ENCODE results near the gene CCL27.

The CCL27 gene

GRCh38 chr9:34664281-34665066 is 2.0 kb upstream of the CCL27 start:
- peak overlapping the region; percentile 89 for H2AFZ ChIP-seq (ENCODE audit: low read length)

GRCh38 chr9:34663303-34663605 is 797 bp upstream of the CCL27 start:
- Histone ChIP-seq H3K36me3 (replicated peaks in 1 of 2; ENCODE audit: control insufficient read depth in 2 of 2, insufficient read depth in 2 of 2, low read length in 2 of 2) (peaks cover 5% of the 10 kb centered on the region in 2 donors), H3K9ac (ENCODE audit: low read depth, low read length, poor library complexity) (no peak overlapping the region), H2BK120ac (ENCODE audit: low read depth, low read length) (no peak overlapping the region), H2BK15ac (ENCODE audit: low read length) (peak overlapping the region; percentile 23), H2BK5ac (ENCODE audit: low read length) (no peak overlapping the region), H4K91ac (ENCODE audit: low read depth, low read length, poor library complexity) (no peak overlapping the region), H2BK12ac (ENCODE audit: low read length) (no peak overlapping the region), H3K18ac (ENCODE audit: low read length) (no peak overlapping the region), H3K4me3 (ENCODE audit: low read length in 2 of 2) (no peak overlapping the region), H4K8ac (ENCODE audit: low read depth, low read length) (no peak overlapping the region), H3K4me1 (ENCODE audit: control insufficient read depth in 2 of 2, insufficient read depth in 1 of 2, low read depth in 1 of 2, low read length in 2 of 2) (peaks cover 0 to 7% of the 10 kb centered on the region in 2 donors), H3K27me3 (ENCODE audit: control insufficient read depth in 3 of 3, insufficient read depth in 3 of 3, low read depth in 1 of 3, low read length in 3 of 3) (no peaks in the 10 kb centered on the region), H3K27ac (replicated peaks; ENCODE audit: low read length) (no peak overlapping the region), H3K4me2 (ENCODE audit: insufficient read depth, low read length, poor library complexity, severe bottlenecking) (no peak overlapping the region), H3K14ac (ENCODE audit: low read length) (no peak overlapping the region), H3K23ac (ENCODE audit: low read depth, low read length, poor library complexity) (no peak overlapping the region), H2AK5ac (ENCODE audit: low read depth, low read length) (peak overlapping the region; percentile 27), H3K4ac (ENCODE audit: low read length) (no peak overlapping the region), H3K9me3 (replicated peaks in 1 of 2; ENCODE audit: control insufficient read depth in 2 of 2, insufficient read depth in 1 of 2, low read depth in 1 of 2, low read length in 2 of 2) (no peaks in the 10 kb centered on the region), H2AFZ (ENCODE audit: low read length) (no peak overlapping the region), H3K79me1 (ENCODE audit: low read depth, low read length) (peaks cover 2% of the 10 kb centered on the region)
- no peak for DNase-seq (ENCODE audit: low spot score)

More at GRCh38 chr9:34664281-34665066, 2.0 kb upstream of the CCL27 start:
- Histone ChIP-seq H3K79me1 (ENCODE audit: low read depth, low read length) (peaks cover 5% of the 10 kb centered on the region), H2BK12ac (ENCODE audit: low read length) (no peak overlapping the region), H2BK5ac (ENCODE audit: low read length) (peak overlapping the region; percentile 87), H3K4me1 (ENCODE audit: control insufficient read depth in 2 of 2, insufficient read depth in 1 of 2, low read depth in 1 of 2, low read length in 2 of 2) (peaks cover 0 to 7% of the 10 kb centered on the region in 2 donors), H3K23ac (ENCODE audit: low read depth, low read length, poor library complexity) (peak overlapping the region; percentile 67), H3K9me3 (replicated peaks in 1 of 2; ENCODE audit: control insufficient read depth in 2 of 2, insufficient read depth in 1 of 2, low read depth in 1 of 2, low read length in 2 of 2) (peaks cover 0 to 4% of the 10 kb centered on the region in 2 donors), H3K4me3 (ENCODE audit: low read length in 2 of 2) (peak overlapping the region; percentile 76 to 84), H3K27ac (replicated peaks; ENCODE audit: low read length) (no peak overlapping the region), H3K14ac (ENCODE audit: low read length) (no peak overlapping the region), H4K91ac (ENCODE audit: low read depth, low read length, poor library complexity) (no peak overlapping the region), H4K8ac (ENCODE audit: low read depth, low read length) (no peak overlapping the region), H2BK120ac (ENCODE audit: low read depth, low read length) (peak overlapping the region; percentile 66), H2AK5ac (ENCODE audit: low read depth, low read length) (no peak overlapping the region), H3K27me3 (ENCODE audit: control insufficient read depth in 3 of 3, insufficient read depth in 3 of 3, low read depth in 1 of 3, low read length in 3 of 3) (no peaks in the 10 kb centered on the region), H3K9ac (ENCODE audit: low read depth, low read length, poor library complexity) (peak overlapping the region; percentile 93), H2BK15ac (ENCODE audit: low read length) (peak overlapping the region; percentile 12), H3K4ac (ENCODE audit: low read length) (no peak overlapping the region), H3K36me3 (replicated peaks in 1 of 2; ENCODE audit: control insufficient read depth in 2 of 2, insufficient read depth in 2 of 2, low read length in 2 of 2) (peaks cover 11 to 12% of the 10 kb centered on the region in 2 donors), H3K18ac (ENCODE audit: low read length) (peak overlapping the region; percentile 92), H3K4me2 (ENCODE audit: insufficient read depth, low read length, poor library complexity, severe bottlenecking) (peak overlapping the region; percentile 94)
- no CpG with 5 or more reads among the region's 18 CpGs for WGBS, 2 donors (ENCODE audit: extremely low coverage in 2 of 2, insufficient read length in 2 of 2, insufficient replicate concordance in 1 of 2)
- peak; percentile 62 for DNase-seq (ENCODE audit: low spot score)

GRCh38 chr9:34659592-34660253 is 2.7 kb downstream of the CCL27 start:
- no peak overlapping the region for H3K27ac ChIP-seq (replicated peaks; ENCODE audit: low read length)
- peak overlapping the region; percentile 63 for H2BK5ac ChIP-seq (ENCODE audit: low read length)
- no peak overlapping the region for H3K4me2 ChIP-seq (ENCODE audit: insufficient read depth, low read length, poor library complexity, severe bottlenecking)
- no peaks in the 10 kb centered on the region for H3K79me1 ChIP-seq (ENCODE audit: low read depth, low read length)
- no peak overlapping the region for H2BK12ac ChIP-seq (ENCODE audit: low read length)
- no peak overlapping the region for H3K9ac ChIP-seq (ENCODE audit: low read depth, low read length, poor library complexity)
- no peaks in the 10 kb centered on the region for H3K36me3 ChIP-seq (replicated peaks in 1 of 2; ENCODE audit: control insufficient read depth in 2 of 2, insufficient read depth in 2 of 2, low read length in 2 of 2)
- no peaks in the 10 kb centered on the region for H3K9me3 ChIP-seq (replicated peaks in 1 of 2; ENCODE audit: control insufficient read depth in 2 of 2, insufficient read depth in 1 of 2, low read depth in 1 of 2, low read length in 2 of 2)
- no peak overlapping the region for H2AFZ ChIP-seq (ENCODE audit: low read length)
- no peak overlapping the region for H2AK5ac ChIP-seq (ENCODE audit: low read depth, low read length)
- no peak overlapping the region for H4K91ac ChIP-seq (ENCODE audit: low read depth, low read length, poor library complexity)
- WGBS, 2 donors (ENCODE audit: extremely low coverage in 2 of 2, insufficient read length in 2 of 2, insufficient replicate concordance in 1 of 2), result no CpG with 5 or more reads among the region's 8 CpGs
- no peak overlapping the region for H3K4ac ChIP-seq (ENCODE audit: low read length)
- no peak overlapping the region for H3K23ac ChIP-seq (ENCODE audit: low read depth, low read length, poor library complexity)
- H3K27me3 ChIP-seq (ENCODE audit: control insufficient read depth in 3 of 3, insufficient read depth in 3 of 3, low read depth in 1 of 3, low read length in 3 of 3), result no peaks in the 10 kb centered on the region
- no peak overlapping the region for H2BK15ac ChIP-seq (ENCODE audit: low read length)
- H3K14ac ChIP-seq (ENCODE audit: low read length), result no peak overlapping the region
- no peak for DNase-seq (ENCODE audit: low spot score)
- H4K8ac ChIP-seq (ENCODE audit: low read depth, low read length), result no peak overlapping the region
- no peak overlapping the region for H3K18ac ChIP-seq (ENCODE audit: low read length)
- H2BK120ac ChIP-seq (ENCODE audit: low read depth, low read length), result no peak overlapping the region
- peak overlapping the region in 1 of 2 donors; percentile 47 for H3K4me3 ChIP-seq (ENCODE audit: low read length in 2 of 2)
- peaks cover 0 to 3% of the 10 kb centered on the region in 2 donors for H3K4me1 ChIP-seq (ENCODE audit: control insufficient read depth in 2 of 2, insufficient read depth in 1 of 2, low read depth in 1 of 2, low read length in 2 of 2)

GRCh38 chr9:34658461-34658860 is 4.0 kb downstream of the CCL27 start:
- H2BK15ac ChIP-seq (ENCODE audit: low read length), result no peak overlapping the region
- no peak overlapping the region for H3K18ac ChIP-seq (ENCODE audit: low read length)
- no peak for DNase-seq (ENCODE audit: low spot score)
- H4K91ac ChIP-seq (ENCODE audit: low read depth, low read length, poor library complexity), result no peak overlapping the region
- no peak overlapping the region for H3K4me2 ChIP-seq (ENCODE audit: insufficient read depth, low read length, poor library complexity, severe bottlenecking)
- H3K27me3 ChIP-seq (ENCODE audit: control insufficient read depth in 3 of 3, insufficient read depth in 3 of 3, low read depth in 1 of 3, low read length in 3 of 3), result no peaks in the 10 kb centered on the region
- H3K4me1 ChIP-seq (ENCODE audit: control insufficient read depth in 2 of 2, insufficient read depth in 1 of 2, low read depth in 1 of 2, low read length in 2 of 2), result peaks cover 6 to 8% of the 10 kb centered on the region in 2 donors
- no peak overlapping the region for H2BK5ac ChIP-seq (ENCODE audit: low read length)
- H3K23ac ChIP-seq (ENCODE audit: low read depth, low read length, poor library complexity), result no peak overlapping the region
- no CpG with 5 or more reads among the region's 14 CpGs for WGBS, 2 donors (ENCODE audit: extremely low coverage in 2 of 2, insufficient read length in 2 of 2, insufficient replicate concordance in 1 of 2)
- no peak overlapping the region for H2BK120ac ChIP-seq (ENCODE audit: low read depth, low read length)
- no peaks in the 10 kb centered on the region for H3K79me1 ChIP-seq (ENCODE audit: low read depth, low read length)
- H3K4ac ChIP-seq (ENCODE audit: low read length), result no peak overlapping the region
- no peak overlapping the region for H4K8ac ChIP-seq (ENCODE audit: low read depth, low read length)
- no peaks in the 10 kb centered on the region for H3K36me3 ChIP-seq (replicated peaks in 1 of 2; ENCODE audit: control insufficient read depth in 2 of 2, insufficient read depth in 2 of 2, low read length in 2 of 2)
- no peak overlapping the region for H3K4me3 ChIP-seq (ENCODE audit: low read length in 2 of 2)
- no peak overlapping the region for H3K27ac ChIP-seq (replicated peaks; ENCODE audit: low read length)
- H3K14ac ChIP-seq (ENCODE audit: low read length), result no peak overlapping the region
- no peak overlapping the region for H2AFZ ChIP-seq (ENCODE audit: low read length)
- no peak overlapping the region for H3K9ac ChIP-seq (ENCODE audit: low read depth, low read length, poor library complexity)
- no peaks in the 10 kb centered on the region for H3K9me3 ChIP-seq (replicated peaks in 1 of 2; ENCODE audit: control insufficient read depth in 2 of 2, insufficient read depth in 1 of 2, low read depth in 1 of 2, low read length in 2 of 2)
- no peak overlapping the region for H2BK12ac ChIP-seq (ENCODE audit: low read length)
- no peak overlapping the region for H2AK5ac ChIP-seq (ENCODE audit: low read depth, low read length)
